Measurements from ENCODE around the gene ENTPD8. TPM values are rescaled to one million over a fixed set of nuclear protein-coding genes. Genes with fewer than 3 reads are reported as not detected.

ENTPD8 gene
- total and polyA plus RNA-seq, 10 of the 15 experiments (the other 5 are each of a cell fraction or from before 2014, with no cell fraction given): not detected

DNA sequence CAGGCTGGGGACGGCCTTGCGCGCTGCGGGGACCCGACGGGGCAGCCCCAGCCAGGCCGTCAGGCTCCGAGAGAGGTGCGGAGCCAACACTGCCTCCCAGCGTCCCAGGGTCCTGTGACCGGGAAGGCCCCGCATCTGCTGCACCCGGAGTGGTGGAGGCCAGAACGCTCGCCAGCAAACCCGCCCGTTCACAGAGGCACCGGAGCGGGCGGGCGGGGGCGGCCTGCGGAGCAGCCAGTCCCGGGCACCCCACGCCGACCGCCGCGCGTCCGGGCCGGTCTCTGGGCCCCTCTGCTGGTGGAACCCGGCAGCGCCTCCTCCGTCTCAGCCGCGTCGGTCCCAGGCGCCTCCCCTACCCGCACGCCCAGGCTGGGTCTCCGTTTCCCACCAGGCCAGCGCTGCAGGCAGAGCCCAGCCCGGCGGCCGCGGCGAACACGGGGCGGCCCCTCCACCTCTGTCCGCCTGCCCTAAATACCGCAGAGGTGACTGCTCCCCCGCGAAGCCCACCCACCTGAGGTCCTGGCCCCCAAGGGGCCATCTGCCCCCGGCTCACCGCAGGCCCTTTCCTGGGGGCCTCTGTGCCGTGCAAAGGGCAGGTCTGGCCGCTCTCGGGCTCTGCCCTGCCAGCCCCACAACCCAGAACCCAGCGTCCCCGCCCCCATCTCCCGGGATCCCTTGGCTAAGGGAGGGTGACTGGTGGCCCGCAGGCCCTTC lies 34.1 kb downstream of the ENTPD8 start (continued):
- TF ChIP-seq, protein P1, sequence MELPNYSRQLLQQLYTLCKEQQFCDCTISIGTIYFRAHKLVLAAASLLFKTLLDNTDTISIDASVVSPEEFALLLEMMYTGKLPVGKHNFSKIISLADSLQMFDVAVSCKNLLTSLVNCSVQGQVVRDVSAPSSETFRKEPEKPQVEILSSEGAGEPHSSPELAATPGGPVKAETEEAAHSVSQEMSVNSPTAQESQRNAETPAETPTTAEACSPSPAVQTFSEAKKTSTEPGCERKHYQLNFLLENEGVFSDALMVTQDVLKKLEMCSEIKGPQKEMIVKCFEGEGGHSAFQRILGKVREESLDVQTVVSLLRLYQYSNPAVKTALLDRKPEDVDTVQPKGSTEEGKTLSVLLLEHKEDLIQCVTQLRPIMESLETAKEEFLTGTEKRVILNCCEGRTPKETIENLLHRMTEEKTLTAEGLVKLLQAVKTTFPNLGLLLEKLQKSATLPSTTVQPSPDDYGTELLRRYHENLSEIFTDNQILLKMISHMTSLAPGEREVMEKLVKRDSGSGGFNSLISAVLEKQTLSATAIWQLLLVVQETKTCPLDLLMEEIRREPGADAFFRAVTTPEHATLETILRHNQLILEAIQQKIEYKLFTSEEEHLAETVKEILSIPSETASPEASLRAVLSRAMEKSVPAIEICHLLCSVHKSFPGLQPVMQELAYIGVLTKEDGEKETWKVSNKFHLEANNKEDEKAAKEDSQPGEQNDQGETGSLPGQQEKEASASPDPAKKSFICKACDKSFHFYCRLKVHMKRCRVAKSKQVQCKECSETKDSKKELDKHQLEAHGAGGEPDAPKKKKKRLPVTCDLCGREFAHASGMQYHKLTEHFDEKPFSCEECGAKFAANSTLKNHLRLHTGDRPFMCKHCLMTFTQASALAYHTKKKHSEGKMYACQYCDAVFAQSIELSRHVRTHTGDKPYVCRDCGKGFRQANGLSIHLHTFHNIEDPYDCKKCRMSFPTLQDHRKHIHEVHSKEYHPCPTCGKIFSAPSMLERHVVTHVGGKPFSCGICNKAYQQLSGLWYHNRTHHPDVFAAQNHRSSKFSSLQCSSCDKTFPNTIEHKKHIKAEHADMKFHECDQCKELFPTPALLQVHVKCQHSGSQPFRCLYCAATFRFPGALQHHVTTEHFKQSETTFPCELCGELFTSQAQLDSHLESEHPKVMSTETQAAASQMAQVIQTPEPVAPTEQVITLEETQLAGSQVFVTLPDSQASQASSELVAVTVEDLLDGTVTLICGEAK (IDR thresholded peaks at IDR 0.05; ENCODE audit: borderline replicate concordance): no peak
- no peak for TF ChIP-seq ZNF622 (IDR thresholded peaks at IDR 0.05)
- no peak for TF ChIP-seq CHD2 (IDR thresholded peaks at IDR 0.05; ENCODE audit: borderline replicate concordance, low read depth, low read length)
- no peak for TF ChIP-seq BRCA1 (IDR thresholded peaks at IDR 0.05; ENCODE audit: low read depth, low read length)
- no peak for TF ChIP-seq MYC (IDR thresholded peaks at IDR 0.05; ENCODE audit: insufficient read depth, insufficient read length, insufficient replicate concordance, low read length, severe bottlenecking)
- peak; percentile 61; the same call in 1 of the 2 replicates for TF ChIP-seq ZNF24 (IDR thresholded peaks at IDR 0.05)
- TF ChIP-seq ZNF274 (IDR thresholded peaks at IDR 0.05; ENCODE audit: insufficient read depth, insufficient read length): no peak
- TF ChIP-seq HDAC6 (IDR thresholded peaks at IDR 0.05; ENCODE audit: unreplicated experiment): no peak
- TF ChIP-seq PML (IDR thresholded peaks at IDR 0.05; ENCODE audit: low read length): no peak
- peak; percentile 73 for TF ChIP-seq RUNX3 (IDR thresholded peaks at IDR 0.05; ENCODE audit: low read length)
- TF ChIP-seq MTA2 (IDR thresholded peaks at IDR 0.05; ENCODE audit: low read depth): no peak
- TF ChIP-seq MXI1 (IDR thresholded peaks at IDR 0.05; ENCODE audit: low read depth, low read length): no peak
- TF ChIP-seq LARP7 (IDR thresholded peaks at IDR 0.05): peak; percentile 88
- no peak for TF ChIP-seq RCOR1 (conservative IDR thresholded peaks at IDR 0.05; ENCODE audit: low read depth, low read length)
- TF ChIP-seq FOXM1 (IDR thresholded peaks at IDR 0.05; ENCODE audit: low read depth, low read length): no peak
- TF ChIP-seq HDGF (IDR thresholded peaks at IDR 0.05): 0 out of 2 replicates have a peak, but pooled peaks have one; percentile 45
- no peak for TF ChIP-seq CHD4 (IDR thresholded peaks at IDR 0.05)
- TF ChIP-seq RELA (IDR thresholded peaks at IDR 0.05; ENCODE audit: borderline replicate concordance, partially characterized antibody): peak; percentile 64
- TF ChIP-seq, protein P2, sequence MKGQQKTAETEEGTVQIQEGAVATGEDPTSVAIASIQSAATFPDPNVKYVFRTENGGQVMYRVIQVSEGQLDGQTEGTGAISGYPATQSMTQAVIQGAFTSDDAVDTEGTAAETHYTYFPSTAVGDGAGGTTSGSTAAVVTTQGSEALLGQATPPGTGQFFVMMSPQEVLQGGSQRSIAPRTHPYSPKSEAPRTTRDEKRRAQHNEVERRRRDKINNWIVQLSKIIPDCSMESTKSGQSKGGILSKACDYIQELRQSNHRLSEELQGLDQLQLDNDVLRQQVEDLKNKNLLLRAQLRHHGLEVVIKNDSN (IDR thresholded peaks at IDR 0.05; ENCODE audit: borderline replicate concordance, extremely low read length, insufficient read depth, low read depth, low read length): no peak
- TF ChIP-seq, protein P3, sequence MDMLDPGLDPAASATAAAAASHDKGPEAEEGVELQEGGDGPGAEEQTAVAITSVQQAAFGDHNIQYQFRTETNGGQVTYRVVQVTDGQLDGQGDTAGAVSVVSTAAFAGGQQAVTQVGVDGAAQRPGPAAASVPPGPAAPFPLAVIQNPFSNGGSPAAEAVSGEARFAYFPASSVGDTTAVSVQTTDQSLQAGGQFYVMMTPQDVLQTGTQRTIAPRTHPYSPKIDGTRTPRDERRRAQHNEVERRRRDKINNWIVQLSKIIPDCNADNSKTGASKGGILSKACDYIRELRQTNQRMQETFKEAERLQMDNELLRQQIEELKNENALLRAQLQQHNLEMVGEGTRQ (IDR thresholded peaks at IDR 0.05; ENCODE audit: borderline replicate concordance, low read depth, low read length): no peak
- TF ChIP-seq SREBF2 (IDR thresholded peaks at IDR 0.05; ENCODE audit: low read length): no peak
- TF ChIP-seq, protein P4, sequence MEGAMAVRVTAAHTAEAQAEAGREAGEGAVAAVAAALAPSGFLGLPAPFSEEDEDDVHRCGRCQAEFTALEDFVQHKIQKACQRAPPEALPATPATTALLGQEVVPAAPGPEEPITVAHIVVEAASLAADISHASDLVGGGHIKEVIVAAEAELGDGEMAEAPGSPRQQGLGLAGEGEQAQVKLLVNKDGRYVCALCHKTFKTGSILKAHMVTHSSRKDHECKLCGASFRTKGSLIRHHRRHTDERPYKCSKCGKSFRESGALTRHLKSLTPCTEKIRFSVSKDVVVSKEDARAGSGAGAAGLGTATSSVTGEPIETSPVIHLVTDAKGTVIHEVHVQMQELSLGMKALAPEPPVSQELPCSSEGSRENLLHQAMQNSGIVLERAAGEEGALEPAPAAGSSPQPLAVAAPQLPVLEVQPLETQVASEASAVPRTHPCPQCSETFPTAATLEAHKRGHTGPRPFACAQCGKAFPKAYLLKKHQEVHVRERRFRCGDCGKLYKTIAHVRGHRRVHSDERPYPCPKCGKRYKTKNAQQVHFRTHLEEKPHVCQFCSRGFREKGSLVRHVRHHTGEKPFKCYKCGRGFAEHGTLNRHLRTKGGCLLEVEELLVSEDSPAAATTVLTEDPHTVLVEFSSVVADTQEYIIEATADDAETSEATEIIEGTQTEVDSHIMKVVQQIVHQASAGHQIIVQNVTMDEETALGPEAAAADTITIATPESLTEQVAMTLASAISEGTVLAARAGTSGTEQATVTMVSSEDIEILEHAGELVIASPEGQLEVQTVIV (IDR thresholded peaks at IDR 0.05; ENCODE audit: borderline replicate concordance, partially characterized antibody): no peak
- no peak for TF ChIP-seq TCF12 (IDR thresholded peaks at IDR 0.05; ENCODE audit: low read depth, low read length)
- TF ChIP-seq BMI1 (IDR thresholded peaks at IDR 0.05; ENCODE audit: borderline replicate concordance): no peak
